Omental fat pad (tissue), 4 donors: ENCODE results near the gene ZNF678. TPM values are rescaled to one million over a fixed set of nuclear protein-coding genes. Genes with fewer than 3 reads are reported as not detected.

Experiments
- ATAC-seq: fragments of 150-250 bp; one replicate; pipeline ENCODE4 v1.9.1; 2016; ENCODE audit warnings: mild to moderate bottlenecking, moderate library complexity; ENCODE audit not compliant: low FRiP score
- DNase-seq: peaks from one replicate; pipeline ENCODE4 v3.0.0-alpha.2; 2019; ENCODE audit warnings: low spot score
- small RNA-seq: library from RNA; depleted of rRNA; stranded (forward); fragments of <200 nt; gene quantifications from one replicate; pipeline ENCODE3, GENCODE V24; 2016
- total RNA-seq, 4 donors: library from RNA; depleted of rRNA; stranded (reverse); fragments of >200 nt; gene quantifications; one replicate each; pipeline ENCODE4 v1.1.0, GENCODE V29; 2016
- TF ChIP-seq, protein P1 (sequence below), 3 donors: fragments of 450-650 bp; IDR thresholded peaks; one replicate each; pipeline ENCODE4 v1.5.1; 2016 to 2017; ENCODE audit warnings: antibody characterized with exemption in 3 of 3, mild to moderate bottlenecking in 3 of 3, moderate library complexity in 2 of 3

The ZNF678 gene
- total RNA-seq, 4 donors from 2014 or later, result 4.9 to 9.9 (median 6.4) TPM

DNA sequence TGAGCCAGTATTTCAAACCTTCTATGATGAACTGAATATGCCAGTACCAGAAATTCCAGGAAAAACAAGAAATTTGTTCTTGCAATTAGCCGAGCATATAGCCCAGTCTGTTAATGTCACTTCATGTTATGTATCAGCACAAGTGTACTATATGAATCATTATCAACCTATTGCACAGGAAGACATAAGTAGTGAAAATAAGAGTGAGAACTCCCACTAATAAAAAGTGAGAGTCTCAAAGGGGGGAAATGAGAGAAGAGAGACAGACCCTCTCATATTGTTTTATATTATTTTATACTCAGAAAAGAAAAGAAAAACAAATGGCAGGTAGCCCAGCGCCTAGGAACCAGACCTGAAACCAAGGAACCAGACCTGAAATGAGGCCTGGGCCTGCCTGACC is 155.6 kb downstream of the ZNF678 start:
- ATAC-seq (no peak), DNase-seq (no peak)
- TF ChIP-seq, protein P1, sequence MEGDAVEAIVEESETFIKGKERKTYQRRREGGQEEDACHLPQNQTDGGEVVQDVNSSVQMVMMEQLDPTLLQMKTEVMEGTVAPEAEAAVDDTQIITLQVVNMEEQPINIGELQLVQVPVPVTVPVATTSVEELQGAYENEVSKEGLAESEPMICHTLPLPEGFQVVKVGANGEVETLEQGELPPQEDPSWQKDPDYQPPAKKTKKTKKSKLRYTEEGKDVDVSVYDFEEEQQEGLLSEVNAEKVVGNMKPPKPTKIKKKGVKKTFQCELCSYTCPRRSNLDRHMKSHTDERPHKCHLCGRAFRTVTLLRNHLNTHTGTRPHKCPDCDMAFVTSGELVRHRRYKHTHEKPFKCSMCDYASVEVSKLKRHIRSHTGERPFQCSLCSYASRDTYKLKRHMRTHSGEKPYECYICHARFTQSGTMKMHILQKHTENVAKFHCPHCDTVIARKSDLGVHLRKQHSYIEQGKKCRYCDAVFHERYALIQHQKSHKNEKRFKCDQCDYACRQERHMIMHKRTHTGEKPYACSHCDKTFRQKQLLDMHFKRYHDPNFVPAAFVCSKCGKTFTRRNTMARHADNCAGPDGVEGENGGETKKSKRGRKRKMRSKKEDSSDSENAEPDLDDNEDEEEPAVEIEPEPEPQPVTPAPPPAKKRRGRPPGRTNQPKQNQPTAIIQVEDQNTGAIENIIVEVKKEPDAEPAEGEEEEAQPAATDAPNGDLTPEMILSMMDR (IDR thresholded peaks at IDR 0.05), result no peak

DNA sequence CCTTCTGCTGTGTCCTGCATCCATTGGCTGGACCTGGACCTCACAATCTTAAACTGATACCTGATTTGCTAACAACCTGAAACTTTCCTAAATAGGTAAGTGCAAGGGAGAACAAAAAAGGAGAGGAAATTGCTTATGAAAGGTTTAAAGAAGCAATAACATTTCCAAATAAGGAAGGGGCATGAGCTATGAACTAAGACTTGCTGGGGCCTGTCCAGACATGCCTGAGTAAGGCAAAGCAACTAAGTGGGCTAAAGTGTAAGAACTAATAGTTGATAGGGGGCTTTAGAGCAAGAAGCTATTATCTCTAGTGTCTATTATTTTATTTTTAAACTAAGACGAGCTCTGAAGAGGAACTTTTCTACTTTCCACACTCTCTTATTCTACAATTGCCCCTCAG is 160.1 kb downstream of the ZNF678 start:
- no peak for ATAC-seq
- TF ChIP-seq, protein P1 (IDR thresholded peaks at IDR 0.05), result no peak

DNA sequence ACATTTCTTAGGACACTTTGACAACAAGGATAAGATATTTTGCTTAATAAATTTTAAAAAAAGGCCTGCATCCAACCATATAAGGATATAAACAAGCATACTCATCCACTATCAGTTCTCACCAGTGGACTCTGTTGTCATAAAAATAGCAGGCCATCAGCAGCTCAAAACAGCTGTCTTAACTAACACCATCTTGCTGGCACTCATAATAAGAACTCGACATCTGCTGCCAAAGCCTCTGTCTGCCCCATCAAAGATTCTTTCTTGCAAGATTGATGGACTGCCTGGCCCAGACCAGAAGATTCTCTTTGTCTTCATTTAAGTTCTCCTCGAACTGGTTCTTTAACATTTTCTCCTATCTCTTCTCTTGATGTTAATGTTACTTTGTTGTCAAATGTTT is 161.7 kb downstream of the ZNF678 start:
- ATAC-seq, result no peak
- DNase-seq, result no peak
- TF ChIP-seq, protein P1 (IDR thresholded peaks at IDR 0.05), result no peak

More for the DNA sequence above, 160.1 kb downstream of the ZNF678 start:
- no peak for DNase-seq

DNA sequence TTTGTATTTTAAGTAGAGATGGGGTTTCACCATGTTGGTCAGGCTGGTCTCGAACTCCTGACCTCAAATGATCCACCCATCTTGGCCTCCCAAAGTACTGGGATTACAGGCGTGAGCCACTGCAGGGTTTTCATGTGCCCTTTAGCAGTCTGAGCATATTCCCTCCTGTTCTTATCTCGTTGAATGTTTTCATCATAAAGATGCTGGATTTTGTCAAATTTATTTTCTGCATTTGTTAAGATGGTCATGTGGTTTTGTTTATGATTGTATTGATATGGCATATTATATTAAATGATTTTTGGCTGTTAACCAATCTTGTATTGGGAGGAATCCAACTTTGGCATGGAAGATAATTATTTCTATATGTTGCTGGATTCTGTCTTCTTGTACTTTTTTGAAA is 163.0 kb downstream of the ZNF678 start:
- TF ChIP-seq, protein P1 (IDR thresholded peaks at IDR 0.05), result no peak
- DNase-seq (no peak), ATAC-seq (no peak)

Small RNA genes within 50 kb of the gene (small RNA-seq; reads per million reads assigned to genes)
- 1.8 reads per million, percentile 33 among the genes with 10 or more reads in this experiment for gene RNA5SP77

Other genes with a start within 250 kb of the ZNF678 start
- gene CDC42BPA, start 245.1 kb upstream of the ZNF678 start, total RNA-seq, result 10 to 100 TPM; 33.3 to 92.7 (median 39.9) TPM
- gene JMJD4, start 171.7 kb downstream of the ZNF678 start, total RNA-seq, result 10 to 100 TPM; 22.7 to 33.9 (median 25.1) TPM
- 10 to 100 TPM; 23.7 to 63.2 (median 31.2) TPM for gene SNAP47, start 171.9 kb downstream of the ZNF678 start, total RNA-seq